Muscle of leg (tissue), 11 donors: ENCODE data around the gene GPR171. TPM values are rescaled to one million over a fixed set of nuclear protein-coding genes. Genes with fewer than 3 reads are reported as not detected.
A peak's percentile ranks its signal among the peaks of the same experiment; 100 is the strongest.

Experiments
- DNase-seq: peaks from one replicate; pipeline ENCODE4 v3.0.0; 2013
- H3K27ac ChIP-seq: one replicate; pipeline ENCODE4 v1.5.1; 2013; ENCODE audit warnings: mild to moderate bottlenecking, low read length, control low read depth
- H3K27me3 ChIP-seq: one replicate; pipeline ENCODE4 v1.6.1; 2013; ENCODE audit warnings: low read length; ENCODE audit not compliant: control insufficient read depth, insufficient read depth
- H3K36me3 ChIP-seq: one replicate; pipeline ENCODE4 v1.6.1; 2013; ENCODE audit warnings: low read length; ENCODE audit not compliant: control insufficient read depth, insufficient read depth
- H3K4me1 ChIP-seq: one replicate; pipeline ENCODE4 v1.6.1; 2013; ENCODE audit warnings: low read length; ENCODE audit not compliant: control insufficient read depth, insufficient read depth
- H3K4me3 ChIP-seq: one replicate; pipeline ENCODE4 v1.5.1; 2013; ENCODE audit warnings: low read length, control low read depth
- H3K9me3 ChIP-seq: replicated peaks from 2 replicates; pipeline ENCODE4 v1.6.1; 2013; ENCODE audit warnings: low read depth, low read length; ENCODE audit not compliant: control insufficient read depth
- WGBS: methylation state at CpG from one replicate; pipeline ENCODE4 v1.1.5; 2013; ENCODE audit warnings: missing lambda C conversion rate; ENCODE audit not compliant: insufficient coverage; 5-methylcytosine and 5-hydroxymethylcytosine counted together
- polyA plus RNA-seq, 8 donors: library from polyadenylated mRNA; unstranded; fragments of 120-200 nt; gene quantifications; one replicate each; pipeline versions ENCODE4 v1.2.1 to v1.2.3, GENCODE V29; 2013; ENCODE audit warnings: inconsistent platforms in 1 of 8, low replicate concordance in 1 of 8; ENCODE audit not compliant: insufficient read length in 8 of 8, insufficient read depth in 1 of 8
- total RNA-seq: library from RNA; stranded (reverse); fragments of 120-200 nt; gene quantifications from one replicate; pipeline ENCODE4 v1.2.4, GENCODE V29; 2013

Gene GPR171
- total and polyA plus RNA-seq, 9 donors, result 0.04 to 1.3 (median 0.11) TPM; not detected in 4

DNA sequence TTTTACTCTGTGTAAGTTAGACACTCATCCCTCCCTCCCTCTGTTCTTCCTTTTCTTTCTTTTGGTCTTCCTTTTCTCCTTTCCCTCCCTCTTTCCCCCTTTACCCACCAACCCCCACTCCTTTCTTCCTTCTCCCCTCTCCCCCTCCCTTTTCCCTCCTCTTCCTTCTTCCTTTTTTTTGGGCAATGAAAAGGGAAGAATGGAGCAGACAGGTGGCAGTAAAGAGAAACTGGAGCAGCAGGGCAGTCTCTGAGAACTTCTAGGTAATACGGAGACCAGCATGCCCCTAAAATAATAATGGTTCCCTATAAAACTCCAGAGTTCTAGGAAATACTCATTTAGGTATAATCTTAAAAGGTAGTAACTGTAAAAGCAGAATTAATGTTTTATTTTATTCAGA lies 11.4 kb upstream of the GPR171 start:
- no CpG with 5 or more reads among the region's 1 CpG for WGBS
- H3K36me3 ChIP-seq, result no peaks in the 10 kb centered on the region
- no peak overlapping the region for H3K4me3 ChIP-seq
- H3K27ac ChIP-seq, result no peak overlapping the region
- DNase-seq, result no peak
- no peaks in the 10 kb centered on the region for H3K9me3 ChIP-seq
- H3K27me3 ChIP-seq, result no peaks in the 10 kb centered on the region
- H3K4me1 ChIP-seq, result peaks cover 4% of the 10 kb centered on the region

- Histone ChIP-seq H3K4me1 (peaks cover 4% of the 10 kb centered on the region), H3K4me3 (no peak overlapping the region), H3K27me3 (no peaks in the 10 kb centered on the region), H3K27ac (no peak overlapping the region), H3K9me3 (no peaks in the 10 kb centered on the region), H3K36me3 (no peaks in the 10 kb centered on the region)
- no peak for DNase-seq
- 89% methylated on average over 5 of the region's 5 CpGs for WGBS
Measured at GRCh38 chr3:151213881-151214280, 10.9 kb upstream of the GPR171 start.

GRCh38 chr3:151213151-151213550 lies 10.1 kb upstream of the GPR171 start:
- Histone ChIP-seq H3K27ac (no peak overlapping the region), H3K36me3 (no peaks in the 10 kb centered on the region), H3K27me3 (no peaks in the 10 kb centered on the region), H3K4me3 (no peak overlapping the region), H3K9me3 (no peaks in the 10 kb centered on the region), H3K4me1 (peaks cover 4% of the 10 kb centered on the region)
- DNase-seq, result peak; percentile 18
- 93% methylated on average over 2 of the region's 4 CpGs for WGBS

DNA sequence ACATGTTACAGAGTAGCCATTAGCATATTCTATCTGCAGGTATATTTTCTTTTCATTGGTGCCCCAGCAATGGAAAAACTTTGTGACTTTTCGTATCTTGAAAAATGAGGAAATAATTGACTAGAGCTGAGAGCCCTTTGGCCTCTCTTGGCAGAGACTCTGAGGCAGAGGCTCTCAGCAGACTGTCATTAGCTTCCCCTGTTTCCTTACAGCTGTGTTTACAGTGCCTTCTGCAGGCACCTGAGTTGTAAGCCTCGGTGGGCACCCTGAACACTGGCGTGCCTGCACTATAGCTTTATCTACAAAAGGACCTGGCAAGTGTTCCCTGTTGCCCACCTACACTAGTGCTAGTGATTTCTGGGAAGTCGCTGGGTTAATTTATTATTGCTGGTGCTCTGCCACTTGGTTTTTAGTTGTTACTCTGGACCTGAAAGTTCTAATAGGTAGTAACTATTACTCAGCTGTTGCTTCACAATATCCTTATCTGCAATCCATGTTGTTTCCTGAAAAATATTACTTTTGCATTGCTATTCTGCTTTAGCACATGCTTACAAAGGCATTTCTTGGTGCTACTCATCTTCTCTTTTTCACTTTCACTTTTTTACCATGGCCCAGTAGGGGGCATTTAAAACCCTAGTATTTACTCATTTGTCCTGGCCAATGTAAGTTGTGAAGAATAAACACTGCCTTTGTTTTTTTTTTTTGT lies 7.8 kb upstream of the GPR171 start:
- Histone ChIP-seq H3K4me1 (no peaks in the 10 kb centered on the region), H3K9me3 (no peaks in the 10 kb centered on the region), H3K27ac (no peak overlapping the region), H3K36me3 (no peaks in the 10 kb centered on the region), H3K27me3 (no peaks in the 10 kb centered on the region), H3K4me3 (no peak overlapping the region)
- peak; percentile 32 for DNase-seq
- 29% methylated on average over 1 of the region's 4 CpGs for WGBS

GRCh38 chr3:151209654-151210053 lies 6.6 kb upstream of the GPR171 start:
- no peaks in the 10 kb centered on the region for H3K4me1 ChIP-seq
- no peaks in the 10 kb centered on the region for H3K9me3 ChIP-seq
- DNase-seq, result no peak
- H3K27me3 ChIP-seq, result no peaks in the 10 kb centered on the region
- WGBS, result 100% methylated on average over 1 of the region's 3 CpGs
- no peaks in the 10 kb centered on the region for H3K36me3 ChIP-seq
- H3K27ac ChIP-seq, result no peak overlapping the region
- H3K4me3 ChIP-seq, result no peak overlapping the region

DNA sequence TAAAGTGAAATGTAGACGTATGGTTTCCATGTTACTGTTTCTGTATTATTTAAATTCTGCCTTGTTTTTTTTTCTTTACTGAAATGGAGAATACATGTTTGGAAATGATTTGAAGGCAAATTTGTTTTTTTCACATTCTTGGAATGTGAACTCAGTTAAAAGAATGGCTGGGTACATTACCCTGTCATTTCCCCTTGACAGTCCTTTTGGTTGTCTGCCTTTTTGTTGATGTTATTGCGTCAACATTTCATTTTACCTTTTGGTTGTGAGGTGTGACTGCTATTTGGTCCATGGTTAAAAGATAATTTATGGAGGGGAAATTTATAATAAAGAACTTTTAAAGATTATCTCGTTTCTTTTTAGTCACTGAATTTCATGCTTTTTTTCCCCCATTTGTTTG lies 3.2 kb upstream of the GPR171 start:
- no peaks in the 10 kb centered on the region for H3K36me3 ChIP-seq
- H3K27ac ChIP-seq, result no peak overlapping the region
- H3K4me1 ChIP-seq, result no peaks in the 10 kb centered on the region
- no peaks in the 10 kb centered on the region for H3K27me3 ChIP-seq
- WGBS, result no CpG with 5 or more reads among the region's 3 CpGs
- H3K9me3 ChIP-seq, result no peaks in the 10 kb centered on the region
- H3K4me3 ChIP-seq, result no peak overlapping the region
- no peak for DNase-seq

DNA sequence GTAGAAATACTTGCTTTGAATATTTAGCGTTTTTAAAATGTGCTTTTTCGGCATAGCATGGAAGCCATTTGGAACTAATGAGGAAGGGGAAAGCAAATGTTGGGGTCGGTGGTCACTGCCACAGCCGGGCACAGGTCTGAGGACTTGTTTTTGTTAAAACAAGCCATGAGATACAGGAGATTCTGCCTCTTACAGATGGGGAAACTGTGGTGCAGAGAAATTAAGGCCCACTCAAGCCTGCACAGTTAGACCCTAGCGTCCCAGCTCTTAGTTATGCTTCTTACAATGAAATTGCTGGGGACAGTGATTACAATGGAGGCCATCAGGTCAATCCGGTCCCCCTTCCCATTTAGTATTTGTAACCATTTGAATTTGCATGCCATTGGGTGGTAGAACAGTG lies 2.5 kb upstream of the GPR171 start:
- no peaks in the 10 kb centered on the region for H3K27me3 ChIP-seq
- H3K9me3 ChIP-seq, result no peaks in the 10 kb centered on the region
- DNase-seq, result no peak
- H3K36me3 ChIP-seq, result no peaks in the 10 kb centered on the region
- H3K27ac ChIP-seq, result no peak overlapping the region
- H3K4me3 ChIP-seq, result no peak overlapping the region
- WGBS, result 97% methylated on average over 3 of the region's 6 CpGs
- no peaks in the 10 kb centered on the region for H3K4me1 ChIP-seq

DNA sequence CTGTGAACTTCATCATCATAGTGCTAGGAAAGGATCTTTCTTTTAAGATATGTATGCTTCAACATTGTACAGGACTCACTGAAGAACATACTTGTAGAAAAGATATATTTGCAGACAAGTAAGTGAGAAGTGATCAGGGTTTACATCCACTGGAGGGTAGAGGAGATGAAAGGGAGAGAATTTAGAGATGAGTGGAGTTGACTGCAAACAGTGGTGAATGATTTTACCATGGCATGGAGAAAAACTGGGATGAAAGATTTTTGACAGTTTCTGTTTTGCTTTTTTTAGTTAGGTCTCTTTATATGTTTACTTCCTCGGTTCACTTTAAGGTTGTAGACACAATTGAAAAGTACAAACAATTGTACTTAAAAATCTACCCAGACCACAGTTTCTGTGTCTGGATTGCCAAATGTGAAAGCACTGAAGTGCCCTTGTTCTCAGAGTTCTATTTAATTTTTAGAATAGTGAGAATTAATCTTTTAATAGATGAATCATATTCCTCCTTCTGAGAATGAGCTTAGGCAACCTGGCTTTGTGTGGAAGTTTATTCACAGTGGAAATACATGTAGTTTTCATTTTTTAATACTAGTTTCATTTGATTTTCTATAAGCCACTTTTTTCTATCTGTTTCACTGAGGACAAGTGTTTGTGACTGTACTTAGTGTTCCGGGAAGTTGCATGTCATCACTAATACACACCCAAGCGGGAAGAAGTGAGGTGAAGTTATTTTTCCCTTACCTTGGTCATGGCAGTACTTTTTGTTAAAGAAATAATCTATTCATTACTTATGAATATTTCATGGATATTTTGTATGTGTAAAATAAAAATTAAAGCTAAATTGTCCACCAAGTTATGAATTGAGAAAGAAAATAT lies 1.8 kb upstream of the GPR171 start:
- no peaks in the 10 kb centered on the region for H3K9me3 ChIP-seq
- H3K4me3 ChIP-seq, result no peak overlapping the region
- H3K4me1 ChIP-seq, result no peaks in the 10 kb centered on the region
- WGBS, result no CpG with 5 or more reads among the region's 3 CpGs
- H3K27me3 ChIP-seq, result no peaks in the 10 kb centered on the region
- no peak for DNase-seq
- no peak overlapping the region for H3K27ac ChIP-seq
- no peaks in the 10 kb centered on the region for H3K36me3 ChIP-seq

DNA sequence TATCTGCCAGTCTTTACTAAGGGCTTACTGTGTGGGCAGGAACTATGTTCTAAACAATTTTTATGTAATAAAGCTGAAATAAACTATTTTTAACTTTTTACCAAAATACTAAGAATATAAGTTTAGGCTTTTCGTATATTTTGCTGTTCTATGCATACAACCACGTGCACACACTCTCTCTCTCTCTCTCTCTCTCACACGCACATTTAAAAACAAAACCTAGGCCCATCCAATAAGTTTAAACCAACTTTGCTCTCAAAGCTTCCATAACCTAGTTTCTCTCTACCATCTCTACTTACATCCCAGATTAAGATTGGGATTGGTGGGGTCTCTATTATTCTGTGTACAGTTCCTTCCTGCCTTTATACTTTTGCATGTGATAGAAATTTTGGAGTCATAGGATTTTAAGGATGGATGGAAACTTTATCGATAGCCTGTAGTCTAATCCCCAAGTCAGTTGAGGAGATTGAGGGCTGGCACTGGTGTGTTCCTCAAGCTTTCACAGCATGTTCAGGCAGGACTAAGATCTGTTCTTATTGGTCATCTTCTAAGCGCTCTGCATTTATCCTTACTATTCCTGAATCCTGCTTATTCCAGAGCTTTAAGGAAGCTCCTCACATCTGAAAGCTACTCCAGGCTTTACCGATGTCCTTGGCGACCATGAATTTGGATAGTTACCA lies 1.8 kb downstream of the GPR171 start:
- 100% methylated on average over 1 of the region's 7 CpGs for WGBS

DNA sequence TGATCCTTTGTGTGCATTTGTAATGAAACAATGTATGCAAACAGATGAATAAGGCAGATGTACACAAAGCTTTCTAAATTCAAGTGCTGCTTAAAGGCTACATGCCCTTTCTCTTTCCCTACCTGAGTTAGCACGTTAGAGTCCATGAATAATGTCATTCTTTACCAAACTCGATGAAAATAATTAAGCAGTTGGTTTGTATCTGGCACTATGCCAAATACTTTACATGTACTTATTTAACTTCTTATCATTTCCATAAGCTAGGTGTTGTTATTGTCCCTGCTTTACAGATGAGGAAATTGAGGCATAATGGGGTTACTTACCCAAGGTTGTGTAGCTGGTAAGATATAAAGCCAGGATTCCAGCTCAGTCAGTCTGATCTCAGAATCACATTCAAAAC lies 2.4 kb downstream of the GPR171 start:
- Histone ChIP-seq H3K36me3 (no peaks in the 10 kb centered on the region), H3K27me3 (no peaks in the 10 kb centered on the region), H3K4me3 (no peak overlapping the region), H3K27ac (no peak overlapping the region), H3K4me1 (no peaks in the 10 kb centered on the region), H3K9me3 (no peaks in the 10 kb centered on the region)
- no CpG with 5 or more reads among the region's 2 CpGs for WGBS
- no peak for DNase-seq

More for the DNA sequence above, 1.8 kb downstream of the GPR171 start:
- Histone ChIP-seq H3K27me3 (no peaks in the 10 kb centered on the region), H3K27ac (no peak overlapping the region), H3K4me3 (no peak overlapping the region), H3K9me3 (no peaks in the 10 kb centered on the region), H3K36me3 (no peaks in the 10 kb centered on the region), H3K4me1 (no peaks in the 10 kb centered on the region)
- no peak for DNase-seq
